ENCODE results near the gene MCAT. TPM values are rescaled to one million over a fixed set of nuclear protein-coding genes. Genes with fewer than 3 reads are reported as not detected.

The MCAT gene
- polyA plus RNA-seq, 3 donors: 4.5 to 8.9 (median 6.8) TPM

DNA sequence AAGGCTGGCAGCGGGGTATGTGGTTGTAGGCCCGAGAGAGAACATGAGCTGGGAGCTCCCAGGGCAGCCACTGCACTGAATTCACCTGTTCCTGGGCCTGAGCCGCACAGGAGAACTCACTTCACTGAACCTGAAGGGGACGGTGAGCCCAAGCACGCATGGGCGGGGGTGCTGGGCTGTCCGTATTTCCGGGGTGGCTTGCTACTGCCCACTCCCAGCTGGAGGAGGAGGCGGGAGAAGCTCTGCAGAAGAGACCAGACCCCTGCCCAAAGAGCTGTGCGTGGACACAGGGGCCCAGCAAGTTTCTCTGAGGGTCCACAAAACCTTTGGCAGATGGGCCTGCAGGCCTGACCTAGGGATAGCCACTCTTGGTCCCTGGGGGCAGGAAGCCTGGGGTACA, 38.9 kb upstream of the MCAT start:
- 95% methylated on average over 10 of the region's 10 CpGs for WGBS (ENCODE audit: insufficient coverage)
- Histone ChIP-seq H3K36me3 (replicated peaks in 1 of 2; ENCODE audit: control insufficient read depth in 1 of 2, insufficient read depth in 2 of 2, low read length in 2 of 2) (peaks cover 35 to 53% of the 10 kb centered on the region in 2 donors), H3K9me3 (replicated peaks in 1 of 2; ENCODE audit: control insufficient read depth in 1 of 2, insufficient read depth in 1 of 2, low read length in 2 of 2) (no peaks in the 10 kb centered on the region), H3K4me1 (ENCODE audit: control insufficient read depth in 1 of 2, insufficient read depth in 2 of 2, low read length in 2 of 2) (peaks cover 12 to 20% of the 10 kb centered on the region in 2 donors), H2AFZ (ENCODE audit: insufficient read depth, low read depth, low read length, poor library complexity, severe bottlenecking) (no peak overlapping the region), H3K27me3 (ENCODE audit: control insufficient read depth in 2 of 2, insufficient read depth in 2 of 2, low read length in 2 of 2) (no peaks in the 10 kb centered on the region), H4K20me1 (ENCODE audit: insufficient read depth, low read length) (no peaks in the 10 kb centered on the region), H3K27ac (ENCODE audit: low read depth in 1 of 2, low read length in 2 of 2) (peak overlapping the region in 1 of 2 donors; percentile 8), H3K4me2 (replicated peaks; ENCODE audit: extremely low read depth, low read length, poor library complexity, severe bottlenecking) (no peak overlapping the region), H3K4me3 (replicated peaks in 1 of 3; ENCODE audit: low read depth in 2 of 3, low read length in 3 of 3) (no peak overlapping the region), H3K9ac (ENCODE audit: insufficient read depth, low read length, poor library complexity, severe bottlenecking) (no peak overlapping the region), H3K79me2 (ENCODE audit: insufficient read depth, low read length) (peaks cover 19% of the 10 kb centered on the region)
- Mint-ChIP-seq H3K36me3 (peaks cover 26 to 49% of the 10 kb centered on the region in 2 donors), H3K9me3 (peaks cover 0 to 4% (median 0%) of the 10 kb centered on the region in 7 donors), H3K27me3 (ENCODE audit: low read depth in 3 of 3) (no peaks in the 10 kb centered on the region), H3K4me3 (no peak overlapping the region), H3K4me1 (peaks cover 22% of the 10 kb centered on the region), H3K27ac (no peak overlapping the region)
- no peak for DNase-seq
- intact Hi-C loops (cut with micrococcal nuclease): no loop called here
- TF ChIP-seq, protein P1, sequence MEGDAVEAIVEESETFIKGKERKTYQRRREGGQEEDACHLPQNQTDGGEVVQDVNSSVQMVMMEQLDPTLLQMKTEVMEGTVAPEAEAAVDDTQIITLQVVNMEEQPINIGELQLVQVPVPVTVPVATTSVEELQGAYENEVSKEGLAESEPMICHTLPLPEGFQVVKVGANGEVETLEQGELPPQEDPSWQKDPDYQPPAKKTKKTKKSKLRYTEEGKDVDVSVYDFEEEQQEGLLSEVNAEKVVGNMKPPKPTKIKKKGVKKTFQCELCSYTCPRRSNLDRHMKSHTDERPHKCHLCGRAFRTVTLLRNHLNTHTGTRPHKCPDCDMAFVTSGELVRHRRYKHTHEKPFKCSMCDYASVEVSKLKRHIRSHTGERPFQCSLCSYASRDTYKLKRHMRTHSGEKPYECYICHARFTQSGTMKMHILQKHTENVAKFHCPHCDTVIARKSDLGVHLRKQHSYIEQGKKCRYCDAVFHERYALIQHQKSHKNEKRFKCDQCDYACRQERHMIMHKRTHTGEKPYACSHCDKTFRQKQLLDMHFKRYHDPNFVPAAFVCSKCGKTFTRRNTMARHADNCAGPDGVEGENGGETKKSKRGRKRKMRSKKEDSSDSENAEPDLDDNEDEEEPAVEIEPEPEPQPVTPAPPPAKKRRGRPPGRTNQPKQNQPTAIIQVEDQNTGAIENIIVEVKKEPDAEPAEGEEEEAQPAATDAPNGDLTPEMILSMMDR (IDR thresholded peaks at IDR 0.05): no peak

DNA sequence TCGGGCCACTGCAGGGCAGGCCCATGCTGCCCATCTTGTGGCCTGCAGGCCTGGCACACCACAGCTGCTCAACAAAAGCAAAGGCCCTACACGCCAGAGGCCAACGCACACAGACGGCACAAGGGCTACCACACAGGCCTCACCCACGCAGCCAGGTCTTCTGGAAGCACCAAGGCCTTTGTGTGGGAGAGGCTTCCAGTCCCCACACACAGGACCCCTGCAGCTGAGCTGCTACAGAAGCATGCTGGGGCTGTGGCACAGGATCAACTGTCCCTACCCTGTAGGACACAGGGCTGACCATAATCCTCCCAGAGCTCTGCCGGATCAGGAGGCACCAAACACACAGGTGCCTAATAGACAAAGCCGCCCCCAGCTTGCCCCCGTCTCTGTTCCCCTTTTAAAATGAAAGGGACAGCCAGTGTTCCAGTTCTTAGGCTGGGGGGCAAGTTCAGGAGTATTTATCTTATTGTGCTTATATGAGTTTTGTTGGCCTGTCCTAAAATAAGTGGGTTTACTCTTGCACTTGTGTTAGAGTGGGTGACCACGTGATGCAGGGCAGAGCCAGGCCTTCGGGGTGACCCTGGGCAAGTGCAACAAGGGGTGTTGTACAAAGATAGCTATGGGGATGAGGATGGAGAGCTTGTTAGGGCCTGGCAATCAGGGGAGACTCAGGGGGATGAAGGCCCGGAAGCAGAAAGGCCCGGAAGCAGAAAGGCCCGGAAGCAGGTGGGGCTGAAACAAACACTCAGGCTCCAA, 38.3 kb upstream of the MCAT start:
- Histone ChIP-seq H3K36me3 (replicated peaks in 1 of 2; ENCODE audit: control insufficient read depth in 1 of 2, insufficient read depth in 2 of 2, low read length in 2 of 2) (peaks cover 39 to 60% of the 10 kb centered on the region in 2 donors), H3K9me3 (replicated peaks in 1 of 2; ENCODE audit: control insufficient read depth in 1 of 2, insufficient read depth in 1 of 2, low read length in 2 of 2) (no peaks in the 10 kb centered on the region), H2AFZ (ENCODE audit: insufficient read depth, low read depth, low read length, poor library complexity, severe bottlenecking) (no peak overlapping the region), H3K79me2 (ENCODE audit: insufficient read depth, low read length) (peaks cover 18% of the 10 kb centered on the region), H3K4me3 (replicated peaks in 1 of 3; ENCODE audit: low read depth in 2 of 3, low read length in 3 of 3) (no peak overlapping the region), H3K4me1 (ENCODE audit: control insufficient read depth in 1 of 2, insufficient read depth in 2 of 2, low read length in 2 of 2) (peaks cover 11 to 18% of the 10 kb centered on the region in 2 donors), H3K27ac (ENCODE audit: low read depth in 1 of 2, low read length in 2 of 2) (no peak overlapping the region), H3K4me2 (replicated peaks; ENCODE audit: extremely low read depth, low read length, poor library complexity, severe bottlenecking) (no peak overlapping the region), H3K27me3 (ENCODE audit: control insufficient read depth in 2 of 2, insufficient read depth in 2 of 2, low read length in 2 of 2) (no peaks in the 10 kb centered on the region), H4K20me1 (ENCODE audit: insufficient read depth, low read length) (no peaks in the 10 kb centered on the region), H3K9ac (ENCODE audit: insufficient read depth, low read length, poor library complexity, severe bottlenecking) (no peak overlapping the region)
- no peak for DNase-seq
- WGBS (ENCODE audit: insufficient coverage): 88% methylated on average over 9 of the region's 13 CpGs
- peaks cover 0 to 4% (median 0%) of the 10 kb centered on the region in 7 donors for H3K9me3 Mint-ChIP-seq
- H3K36me3 Mint-ChIP-seq: peaks cover 26 to 53% of the 10 kb centered on the region in 2 donors
- H3K4me3 Mint-ChIP-seq: no peak overlapping the region
- intact Hi-C loops (cut with micrococcal nuclease): no loop called here
- no peak overlapping the region for H3K27ac Mint-ChIP-seq
- H3K27me3 Mint-ChIP-seq (ENCODE audit: low read depth in 3 of 3): no peaks in the 10 kb centered on the region
- TF ChIP-seq, protein P1 (IDR thresholded peaks at IDR 0.05): no peak
- peaks cover 22% of the 10 kb centered on the region for H3K4me1 Mint-ChIP-seq
